Prostate gland (tissue), 2 donors: Measurements from ENCODE around the gene CNTNAP3.
"Not testable (repeated sequence)": the region's sequence is repeated elsewhere in the genome, so short reads cannot be mapped to it uniquely, and the experiment has no call there.

Experiments
- CTCF ChIP-seq, 4 experiments: fragments of 200-600 bp in 2 of 4; fragments of 450-650 bp in 2 of 4; sonication (generic) in 2 of 4; IDR thresholded peaks; 1 replicate in 3 of 4; 2 replicates in 1 of 4; pipeline ENCODE4 v1.5.1; 2016 to 2019; ENCODE audit warnings: antibody characterized with exemption in 4 of 4, mild to moderate bottlenecking in 2 of 4, moderate library complexity in 2 of 4
- POLR2A ChIP-seq: fragments of 450-650 bp; IDR thresholded peaks from one replicate; pipeline ENCODE4 v1.6.1; 2016; ENCODE audit warnings: antibody characterized with exemption, mild to moderate bottlenecking
- POLR2AphosphoS5 ChIP-seq: sonication (generic); formaldehyde crosslinking; IDR thresholded peaks from one replicate; pipeline ENCODE4 v1.6.1; 2017; ENCODE audit warnings: antibody characterized with exemption

GRCh38 chr9:39200412-39200811, 87.6 kb downstream of the CNTNAP3 start:
- TF ChIP-seq CTCF (IDR thresholded peaks at IDR 0.05); POLR2A; POLR2AphosphoS5: not testable (repeated sequence)
